ENCODE results near the gene SEMA6D. TPM values are rescaled to one million over a fixed set of nuclear protein-coding genes. Genes with fewer than 3 reads are reported as not detected.

SEMA6D gene
- total RNA-seq, 1 donor from 2014 or later, result 12.8 TPM

GRCh38 chr15:47744973-47745372 lies 27.7 kb downstream of the SEMA6D start:
- Mint-ChIP-seq H3K4me3 (ENCODE audit: unreplicated experiment) (no peak overlapping the region), H3K27ac (ENCODE audit: unreplicated experiment) (no peak overlapping the region), H3K27me3 (ENCODE audit: unreplicated experiment) (no peaks in the 10 kb centered on the region), H3K4me1 (ENCODE audit: unreplicated experiment) (peaks cover 6% of the 10 kb centered on the region), H3K9me3 (ENCODE audit: unreplicated experiment) (no peaks in the 10 kb centered on the region), H3K36me3 (ENCODE audit: low read depth, unreplicated experiment) (no peaks in the 10 kb centered on the region)
- DNase-seq (ENCODE audit: low spot score), result no peak
- no peak for TF ChIP-seq CTCF (IDR thresholded peaks at IDR 0.05; ENCODE audit: unreplicated experiment)

GRCh38 chr15:47746516-47746915 lies 29.2 kb downstream of the SEMA6D start:
- Mint-ChIP-seq H3K4me1 (ENCODE audit: unreplicated experiment) (peaks cover 6% of the 10 kb centered on the region), H3K27me3 (ENCODE audit: unreplicated experiment) (no peaks in the 10 kb centered on the region), H3K36me3 (ENCODE audit: low read depth, unreplicated experiment) (no peaks in the 10 kb centered on the region), H3K27ac (ENCODE audit: unreplicated experiment) (no peak overlapping the region), H3K9me3 (ENCODE audit: unreplicated experiment) (no peaks in the 10 kb centered on the region), H3K4me3 (ENCODE audit: unreplicated experiment) (no peak overlapping the region)
- TF ChIP-seq CTCF (IDR thresholded peaks at IDR 0.05; ENCODE audit: unreplicated experiment), result no peak
- no peak for DNase-seq (ENCODE audit: low spot score)

GRCh38 chr15:47750030-47750739 lies 32.9 kb downstream of the SEMA6D start:
- H3K27ac Mint-ChIP-seq (ENCODE audit: unreplicated experiment), result no peak overlapping the region
- H3K9me3 Mint-ChIP-seq (ENCODE audit: unreplicated experiment), result peaks cover 7% of the 10 kb centered on the region
- H3K4me1 Mint-ChIP-seq (ENCODE audit: unreplicated experiment), result no peaks in the 10 kb centered on the region
- TF ChIP-seq CTCF (IDR thresholded peaks at IDR 0.05; ENCODE audit: unreplicated experiment), result no peak
- H3K27me3 Mint-ChIP-seq (ENCODE audit: unreplicated experiment), result peaks cover 4% of the 10 kb centered on the region
- peaks cover 19% of the 10 kb centered on the region for H3K36me3 Mint-ChIP-seq (ENCODE audit: low read depth, unreplicated experiment)
- DNase-seq (ENCODE audit: low spot score), result no peak
- no peak overlapping the region for H3K4me3 Mint-ChIP-seq (ENCODE audit: unreplicated experiment)

GRCh38 chr15:47750740-47751262 lies 33.5 kb downstream of the SEMA6D start:
- Mint-ChIP-seq H3K36me3 (ENCODE audit: low read depth, unreplicated experiment) (peaks cover 19% of the 10 kb centered on the region), H3K27ac (ENCODE audit: unreplicated experiment) (no peak overlapping the region), H3K4me1 (ENCODE audit: unreplicated experiment) (no peaks in the 10 kb centered on the region), H3K4me3 (ENCODE audit: unreplicated experiment) (no peak overlapping the region), H3K9me3 (ENCODE audit: unreplicated experiment) (peaks cover 7% of the 10 kb centered on the region), H3K27me3 (ENCODE audit: unreplicated experiment) (peaks cover 4% of the 10 kb centered on the region)
- no peak for DNase-seq (ENCODE audit: low spot score)
- no peak for TF ChIP-seq CTCF (IDR thresholded peaks at IDR 0.05; ENCODE audit: unreplicated experiment)

GRCh38 chr15:47753591-47753990 lies 36.3 kb downstream of the SEMA6D start:
- H3K36me3 Mint-ChIP-seq (ENCODE audit: low read depth, unreplicated experiment), result peaks cover 19% of the 10 kb centered on the region
- H3K9me3 Mint-ChIP-seq (ENCODE audit: unreplicated experiment), result peaks cover 7% of the 10 kb centered on the region

More at GRCh38 chr15:47753591-47753990, 36.3 kb downstream of the SEMA6D start:
- Mint-ChIP-seq H3K27ac (ENCODE audit: unreplicated experiment) (no peak overlapping the region), H3K27me3 (ENCODE audit: unreplicated experiment) (peaks cover 4% of the 10 kb centered on the region), H3K4me1 (ENCODE audit: unreplicated experiment) (no peaks in the 10 kb centered on the region), H3K4me3 (ENCODE audit: unreplicated experiment) (peak overlapping the region; percentile 17)
- no peak for DNase-seq (ENCODE audit: low spot score)
- no peak for TF ChIP-seq CTCF (IDR thresholded peaks at IDR 0.05; ENCODE audit: unreplicated experiment)
